Panc1 (cell line): Measurements from ENCODE around the gene CEP128.

ENCODE experiments used
- CTCF ChIP-seq: fragments of 450-650 bp; IDR thresholded peaks from 2 replicates; pipeline ENCODE4 v1.5.1; 2017; ENCODE audit warnings: mild to moderate bottlenecking
- POLR2AphosphoS5 ChIP-seq: IDR thresholded peaks from 2 replicates; pipeline ENCODE4 v1.6.1; 2012; ENCODE audit warnings: mild to moderate bottlenecking, low read depth, low read length, moderate library complexity

GRCh38 chr14:80498533-80498932 is 443.0 kb downstream of the CEP128 start:
- no peak for TF ChIP-seq POLR2AphosphoS5
- TF ChIP-seq CTCF: no peak
